ENCODE results near the gene ATP9B. TPM values are rescaled to one million over a fixed set of nuclear protein-coding genes. Genes with fewer than 3 reads are reported as not detected.

Gene ATP9B
- total and polyA plus RNA-seq, 10 of the 15 experiments (the other 5 are each of a cell fraction or from before 2014, with no cell fraction given): 0.74 to 20.7 (median 12.9) TPM

DNA sequence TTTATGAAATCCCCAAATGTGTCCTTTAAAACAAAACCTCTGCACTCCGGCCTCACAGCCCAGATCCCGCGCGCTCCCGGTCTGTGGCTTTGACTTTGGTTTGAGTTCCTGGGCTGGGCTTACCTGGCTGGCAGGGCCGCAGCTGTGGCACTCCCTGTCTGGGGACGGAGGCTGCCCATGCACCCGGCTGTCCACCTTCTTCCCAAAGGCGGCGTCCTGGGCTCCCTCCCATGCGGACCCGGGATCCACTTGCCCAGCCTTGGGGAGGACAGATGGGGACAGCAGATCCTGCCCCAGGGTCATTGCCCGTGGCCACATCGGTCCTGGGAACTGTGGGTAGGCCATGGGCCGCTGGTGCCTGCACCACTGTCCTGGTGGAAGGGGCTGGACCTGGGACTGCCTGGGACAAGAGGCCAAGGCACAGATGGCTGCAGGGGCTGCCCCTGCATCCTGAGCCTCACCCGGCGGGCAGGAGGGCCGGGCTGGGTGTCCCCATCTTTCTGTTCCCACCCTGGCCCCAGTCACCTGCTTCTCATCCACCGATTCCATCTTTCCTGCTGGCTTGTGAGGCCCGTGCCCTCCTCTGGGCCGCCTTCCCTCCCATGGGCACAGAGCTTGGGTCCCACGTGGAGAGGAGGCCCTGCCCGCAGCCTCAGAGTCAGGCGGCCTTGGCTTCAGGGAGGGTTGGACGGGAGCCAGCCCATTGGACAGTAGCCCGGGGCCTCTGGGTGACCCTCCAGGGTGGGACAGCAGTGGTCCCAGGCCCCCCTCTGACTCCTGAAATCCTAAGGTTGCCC is 354.2 kb downstream of the ATP9B start (continued):
- TF ChIP-seq JUND (IDR thresholded peaks at IDR 0.05; ENCODE audit: low read depth, low read length): no peak

- H3K27me3 ChIP-seq (replicated peaks in 1 of 2; ENCODE audit: control insufficient read depth in 2 of 2, insufficient read depth in 2 of 2, low read length in 1 of 2): no peaks in the 10 kb centered on the region
- no peak overlapping the region for H3K4me2 ChIP-seq (ENCODE audit: control insufficient read depth, insufficient read depth)
- ChIA-PET POLR2A (no interaction called here), SMC1A (ENCODE audit: uncharacterized antibody, unreplicated experiment) (no interaction called here), CTCF (no interaction called here), RAD21 (ENCODE audit: unreplicated experiment) (no interaction called here)
- peaks cover 0 to 9% of the 10 kb centered on the region in 2 experiments; a peak in 2 of 4 replicates for H3K36me3 ChIP-seq (ENCODE audit: control insufficient read depth in 2 of 2, insufficient read depth in 2 of 2, low read length in 1 of 2)
- in situ Hi-C loops (cut with MboI): no loop called here
- 98% methylated on average over 30 of the region's 30 CpGs for WGBS (ENCODE audit: insufficient coverage, insufficient replicate concordance, low lambda C conversion rate, missing lambda C conversion rate)
- no peak for DNase-seq (ENCODE audit: low read depth, low spot score)
- no peak for ATAC-seq
- intact Hi-C loops (cut with micrococcal nuclease; ENCODE audit: unreplicated experiment): no loop called here
- TF ChIP-seq RELB (IDR thresholded peaks at IDR 0.05; ENCODE audit: low read depth): no peak
- TF ChIP-seq NRF1 (conservative IDR thresholded peaks at IDR 0.05; ENCODE audit: low read depth, low read length): no peak
- no peak for TF ChIP-seq IKZF2 (IDR thresholded peaks at IDR 0.05)
- TF ChIP-seq FOS (IDR thresholded peaks at IDR 0.05; ENCODE audit: borderline replicate concordance, extremely low read depth, insufficient read length): no peak
- no peak for TF ChIP-seq PBX3 (IDR thresholded peaks at IDR 0.05; ENCODE audit: insufficient replicate concordance, low read depth, low read length)
- TF ChIP-seq, protein P1, sequence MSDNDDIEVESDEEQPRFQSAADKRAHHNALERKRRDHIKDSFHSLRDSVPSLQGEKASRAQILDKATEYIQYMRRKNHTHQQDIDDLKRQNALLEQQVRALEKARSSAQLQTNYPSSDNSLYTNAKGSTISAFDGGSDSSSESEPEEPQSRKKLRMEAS (IDR thresholded peaks at IDR 0.05; ENCODE audit: low read depth, low read length): no peak
- TF ChIP-seq GABPA (IDR thresholded peaks at IDR 0.05; ENCODE audit: low read depth): no peak
- no peak for TF ChIP-seq CHD1 (IDR thresholded peaks at IDR 0.05; ENCODE audit: low read depth, low read length)
- TF ChIP-seq ATF7 (IDR thresholded peaks at IDR 0.05; ENCODE audit: low read depth): no peak
- no peak for TF ChIP-seq SUZ12 (IDR thresholded peaks at IDR 0.05; ENCODE audit: unreplicated experiment)
- no peak for TF ChIP-seq EGR1 (IDR thresholded peaks at IDR 0.05; ENCODE audit: borderline replicate concordance in 1 of 2, low read depth in 2 of 2, low read length in 2 of 2)
- TF ChIP-seq ZNF207 (IDR thresholded peaks at IDR 0.05; ENCODE audit: borderline replicate concordance): no peak
- no peaks in the 10 kb centered on the region; the same call in 1 of the 2 replicates for H4K20me1 ChIP-seq (ENCODE audit: control insufficient read depth, insufficient read depth)
- no peak overlapping the region for H2AFZ ChIP-seq (ENCODE audit: control insufficient read depth, low read depth, low read length)
- H3K4me3 ChIP-seq: no peak overlapping the region
- no peaks in the 10 kb centered on the region for H3K79me2 ChIP-seq (ENCODE audit: control insufficient read depth, insufficient read depth, low read length)
- H3K9ac ChIP-seq (ENCODE audit: control insufficient read depth, insufficient read depth, low read length): no peak overlapping the region
- H3K27ac ChIP-seq (ENCODE audit: control insufficient read depth, insufficient read depth): no peak overlapping the region
- no TSS peak for BruUV-seq (replicated peaks)
- no peaks in the 10 kb centered on the region for H3K4me1 ChIP-seq (ENCODE audit: control insufficient read depth, insufficient read depth, low read length)
- no peak for FAIRE-seq
- H3K9me3 ChIP-seq (replicated peaks; ENCODE audit: control insufficient read depth, insufficient read depth, low read length): no peaks in the 10 kb centered on the region
Measured at GRCh38 chr18:79424008-79424565, 354.9 kb downstream of the ATP9B start.
